ENCODE measurements around the gene CARD10. TPM values are rescaled to one million over a fixed set of nuclear protein-coding genes. Genes with fewer than 3 reads are reported as not detected.

The CARD10 gene
- total and polyA plus RNA-seq, 2 of the 13 experiments (the other 11 are each of a cell fraction or from before 2014, with no cell fraction given) = 35.2 to 55.8 TPM

DNA sequence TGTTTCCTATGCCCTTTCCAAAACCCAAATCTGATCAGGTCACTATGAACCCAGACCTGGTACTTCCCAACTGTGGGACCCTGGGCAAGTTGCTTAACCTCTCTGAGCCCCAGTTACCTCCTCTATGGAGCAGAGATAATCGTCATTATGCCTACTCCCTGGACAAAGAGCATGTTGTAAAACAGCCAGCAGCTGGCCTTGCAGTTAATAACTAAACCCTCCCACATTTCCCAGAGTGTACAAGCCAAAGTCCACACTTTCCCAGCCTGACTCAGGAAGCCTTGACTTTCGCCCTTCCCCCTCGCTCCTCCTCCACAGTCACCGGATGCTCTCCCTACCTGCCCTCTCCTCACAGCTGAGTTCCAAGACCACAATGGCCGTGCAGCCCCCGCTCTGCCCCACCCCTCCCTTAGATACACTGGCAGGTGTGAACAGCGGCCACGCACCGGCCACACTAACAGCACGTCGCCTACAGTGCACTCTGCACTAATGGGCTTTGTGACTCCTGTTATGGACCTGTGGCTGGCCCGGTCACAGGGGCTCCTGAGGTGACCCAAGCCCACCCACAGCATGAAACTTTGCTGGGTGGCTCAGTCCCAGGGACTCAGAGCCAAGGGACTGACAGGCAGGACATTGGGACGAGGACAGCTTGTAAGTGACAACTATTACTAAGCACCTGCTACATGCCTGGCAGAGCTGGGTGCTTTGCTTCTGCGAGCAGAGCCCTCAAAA lies 17.4 kb downstream of the CARD10 start (continued):
- TF ChIP-seq GLMP (CRISPR knock-in tag; IDR thresholded peaks at IDR 0.05; ENCODE audit: borderline replicate concordance) = no peak
- TF ChIP-seq ZNF282 (IDR thresholded peaks at IDR 0.05; ENCODE audit: partially characterized antibody) = no peak
- TF ChIP-seq ZXDC (CRISPR knock-in tag; IDR thresholded peaks at IDR 0.05) = peak; percentile 70; the same call in 1 of the 2 replicates
- TF ChIP-seq ESRRA (CRISPR knock-in tag; IDR thresholded peaks at IDR 0.05; ENCODE audit: low read depth) = peak; percentile 96
- peak; percentile 67 for TF ChIP-seq ZNF232 (CRISPR knock-in tag; IDR thresholded peaks at IDR 0.05; ENCODE audit: borderline replicate concordance)
- TF ChIP-seq, protein P1, sequence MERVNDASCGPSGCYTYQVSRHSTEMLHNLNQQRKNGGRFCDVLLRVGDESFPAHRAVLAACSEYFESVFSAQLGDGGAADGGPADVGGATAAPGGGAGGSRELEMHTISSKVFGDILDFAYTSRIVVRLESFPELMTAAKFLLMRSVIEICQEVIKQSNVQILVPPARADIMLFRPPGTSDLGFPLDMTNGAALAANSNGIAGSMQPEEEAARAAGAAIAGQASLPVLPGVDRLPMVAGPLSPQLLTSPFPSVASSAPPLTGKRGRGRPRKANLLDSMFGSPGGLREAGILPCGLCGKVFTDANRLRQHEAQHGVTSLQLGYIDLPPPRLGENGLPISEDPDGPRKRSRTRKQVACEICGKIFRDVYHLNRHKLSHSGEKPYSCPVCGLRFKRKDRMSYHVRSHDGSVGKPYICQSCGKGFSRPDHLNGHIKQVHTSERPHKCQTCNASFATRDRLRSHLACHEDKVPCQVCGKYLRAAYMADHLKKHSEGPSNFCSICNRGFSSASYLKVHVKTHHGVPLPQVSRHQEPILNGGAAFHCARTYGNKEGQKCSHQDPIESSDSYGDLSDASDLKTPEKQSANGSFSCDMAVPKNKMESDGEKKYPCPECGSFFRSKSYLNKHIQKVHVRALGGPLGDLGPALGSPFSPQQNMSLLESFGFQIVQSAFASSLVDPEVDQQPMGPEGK (CRISPR knock-in tag; IDR thresholded peaks at IDR 0.05) = peak; percentile 100
- peak; percentile 95; the same call in 1 of the 2 replicates for TF ChIP-seq SRY (CRISPR knock-in tag; IDR thresholded peaks at IDR 0.05)
- peak; percentile 98 for TF ChIP-seq ZNF816 (CRISPR knock-in tag; IDR thresholded peaks at IDR 0.05; ENCODE audit: borderline replicate concordance)
- TF ChIP-seq, protein P2, sequence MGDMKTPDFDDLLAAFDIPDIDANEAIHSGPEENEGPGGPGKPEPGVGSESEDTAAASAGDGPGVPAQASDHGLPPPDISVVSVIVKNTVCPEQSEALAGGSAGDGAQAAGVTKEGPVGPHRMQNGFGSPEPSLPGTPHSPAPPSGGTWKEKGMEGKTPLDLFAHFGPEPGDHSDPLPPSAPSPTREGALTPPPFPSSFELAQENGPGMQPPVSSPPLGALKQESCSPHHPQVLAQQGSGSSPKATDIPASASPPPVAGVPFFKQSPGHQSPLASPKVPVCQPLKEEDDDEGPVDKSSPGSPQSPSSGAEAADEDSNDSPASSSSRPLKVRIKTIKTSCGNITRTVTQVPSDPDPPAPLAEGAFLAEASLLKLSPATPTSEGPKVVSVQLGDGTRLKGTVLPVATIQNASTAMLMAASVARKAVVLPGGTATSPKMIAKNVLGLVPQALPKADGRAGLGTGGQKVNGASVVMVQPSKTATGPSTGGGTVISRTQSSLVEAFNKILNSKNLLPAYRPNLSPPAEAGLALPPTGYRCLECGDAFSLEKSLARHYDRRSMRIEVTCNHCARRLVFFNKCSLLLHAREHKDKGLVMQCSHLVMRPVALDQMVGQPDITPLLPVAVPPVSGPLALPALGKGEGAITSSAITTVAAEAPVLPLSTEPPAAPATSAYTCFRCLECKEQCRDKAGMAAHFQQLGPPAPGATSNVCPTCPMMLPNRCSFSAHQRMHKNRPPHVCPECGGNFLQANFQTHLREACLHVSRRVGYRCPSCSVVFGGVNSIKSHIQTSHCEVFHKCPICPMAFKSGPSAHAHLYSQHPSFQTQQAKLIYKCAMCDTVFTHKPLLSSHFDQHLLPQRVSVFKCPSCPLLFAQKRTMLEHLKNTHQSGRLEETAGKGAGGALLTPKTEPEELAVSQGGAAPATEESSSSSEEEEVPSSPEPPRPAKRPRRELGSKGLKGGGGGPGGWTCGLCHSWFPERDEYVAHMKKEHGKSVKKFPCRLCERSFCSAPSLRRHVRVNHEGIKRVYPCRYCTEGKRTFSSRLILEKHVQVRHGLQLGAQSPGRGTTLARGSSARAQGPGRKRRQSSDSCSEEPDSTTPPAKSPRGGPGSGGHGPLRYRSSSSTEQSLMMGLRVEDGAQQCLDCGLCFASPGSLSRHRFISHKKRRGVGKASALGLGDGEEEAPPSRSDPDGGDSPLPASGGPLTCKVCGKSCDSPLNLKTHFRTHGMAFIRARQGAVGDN (CRISPR knock-in tag; IDR thresholded peaks at IDR 0.05) = peak; percentile 89
- TF ChIP-seq SP140L (CRISPR knock-in tag; IDR thresholded peaks at IDR 0.05; ENCODE audit: borderline replicate concordance) = no peak
- TF ChIP-seq ZNF10 (CRISPR knock-in tag; IDR thresholded peaks at IDR 0.05; ENCODE audit: borderline replicate concordance, low read depth) = no peak
- peak; percentile 72 for TF ChIP-seq JUND (CRISPR knock-in tag; IDR thresholded peaks at IDR 0.05)
- TF ChIP-seq ZFP36L1 (CRISPR knock-in tag; IDR thresholded peaks at IDR 0.05) = peak; percentile 99
- TF ChIP-seq ZNF883 (CRISPR knock-in tag; IDR thresholded peaks at IDR 0.05; ENCODE audit: not compliant biosample characterization) = no peak
- no peak for TF ChIP-seq ZNF136 (CRISPR knock-in tag; IDR thresholded peaks at IDR 0.05; ENCODE audit: low read depth)

Measured in HepG2 (cell line).